SK-N-MC (cell line): ENCODE results near the gene CACNG1.

Experiments used
- EZH2 ChIP-seq: fragments of 200-600 bp; sonication (generic); IDR thresholded peaks from one replicate; pipeline ENCODE4 v1.6.1; 2017; ENCODE audit warnings: antibody characterized with exemption
- POLR2AphosphoS5 ChIP-seq: IDR thresholded peaks from 2 replicates; pipeline ENCODE4 v1.6.1; 2012; ENCODE audit warnings: mild to moderate bottlenecking, low read depth, low read length, borderline replicate concordance

- TF ChIP-seq EZH2 (no peak), POLR2AphosphoS5 (no peak)
These were observed 10.7 kb downstream of the CACNG1 start for GRCh38 chr17:67055041-67055443.
